Gastroesophageal sphincter (tissue), 3 donors: ENCODE data around the gene KRTAP10-9.

Experiments
- EP300 ChIP-seq: sonication (generic); formaldehyde crosslinking; IDR thresholded peaks from one replicate; pipeline ENCODE4 v1.6.1; 2017; ENCODE audit warnings: antibody characterized with exemption, mild to moderate bottlenecking
- POLR2A ChIP-seq, 2 donors: fragments of 450-650 bp; IDR thresholded peaks; one replicate each; pipeline ENCODE4 v1.6.1; 2017; ENCODE audit warnings: antibody characterized with exemption in 2 of 2, mild to moderate bottlenecking in 2 of 2, moderate library complexity in 1 of 2
- POLR2AphosphoS5 ChIP-seq: sonication (generic); formaldehyde crosslinking; IDR thresholded peaks from one replicate; pipeline ENCODE4 v1.6.1; 2017; ENCODE audit warnings: antibody characterized with exemption
- TF ChIP-seq, protein P1 (sequence below), 4 experiments: fragments of 200-600 bp in 2 of 4; fragments of 450-650 bp in 2 of 4; sonication (generic) in 1 of 4; IDR thresholded peaks; one replicate each; pipeline ENCODE4 v1.5.1; 2017 to 2019; ENCODE audit warnings: antibody characterized with exemption in 4 of 4, mild to moderate bottlenecking in 2 of 4, moderate library complexity in 2 of 4

DNA sequence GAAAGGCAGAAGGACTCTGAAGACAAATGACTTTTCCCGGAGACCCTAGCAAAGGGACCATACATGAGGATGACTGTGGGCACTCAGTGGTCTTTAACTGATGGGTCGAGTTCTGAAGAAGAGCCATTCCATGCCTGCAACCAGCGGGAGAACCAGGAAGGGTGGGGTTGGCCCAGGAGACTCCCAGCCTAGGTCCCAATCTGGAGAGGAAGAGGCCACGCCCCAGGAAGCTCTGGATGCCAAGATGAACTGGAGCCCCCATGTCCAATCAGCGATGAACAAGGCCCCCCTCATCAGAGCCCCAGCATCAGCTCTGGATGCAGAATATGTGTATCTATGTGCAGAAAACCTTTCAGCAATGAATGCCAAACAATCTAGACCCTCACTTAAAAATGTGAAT, 13.9 kb downstream of the KRTAP10-9 start:
- TF ChIP-seq POLR2A (IDR thresholded peaks at IDR 0.05) (no peak), EP300 (no peak), POLR2AphosphoS5 (no peak)
- TF ChIP-seq, protein P1, sequence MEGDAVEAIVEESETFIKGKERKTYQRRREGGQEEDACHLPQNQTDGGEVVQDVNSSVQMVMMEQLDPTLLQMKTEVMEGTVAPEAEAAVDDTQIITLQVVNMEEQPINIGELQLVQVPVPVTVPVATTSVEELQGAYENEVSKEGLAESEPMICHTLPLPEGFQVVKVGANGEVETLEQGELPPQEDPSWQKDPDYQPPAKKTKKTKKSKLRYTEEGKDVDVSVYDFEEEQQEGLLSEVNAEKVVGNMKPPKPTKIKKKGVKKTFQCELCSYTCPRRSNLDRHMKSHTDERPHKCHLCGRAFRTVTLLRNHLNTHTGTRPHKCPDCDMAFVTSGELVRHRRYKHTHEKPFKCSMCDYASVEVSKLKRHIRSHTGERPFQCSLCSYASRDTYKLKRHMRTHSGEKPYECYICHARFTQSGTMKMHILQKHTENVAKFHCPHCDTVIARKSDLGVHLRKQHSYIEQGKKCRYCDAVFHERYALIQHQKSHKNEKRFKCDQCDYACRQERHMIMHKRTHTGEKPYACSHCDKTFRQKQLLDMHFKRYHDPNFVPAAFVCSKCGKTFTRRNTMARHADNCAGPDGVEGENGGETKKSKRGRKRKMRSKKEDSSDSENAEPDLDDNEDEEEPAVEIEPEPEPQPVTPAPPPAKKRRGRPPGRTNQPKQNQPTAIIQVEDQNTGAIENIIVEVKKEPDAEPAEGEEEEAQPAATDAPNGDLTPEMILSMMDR (IDR thresholded peaks at IDR 0.05), result no peak
